IPS DF 19.7 (cell line): ENCODE data around the gene UFM1.
"Not testable (repeated sequence)": the region's sequence is repeated elsewhere in the genome, so short reads cannot be mapped to it uniquely, and the experiment has no call there.

Experiments
- DNase-seq: peaks from one replicate; pipeline ENCODE4 v3.0.0-alpha.2; 2013; ENCODE audit warnings: low read depth, low spot score

UFM1 gene

GRCh38 chr13:38365661-38366060 is 16.0 kb downstream of the UFM1 start:
- no peak for DNase-seq

- DNase-seq = no peak
These were observed 17.4 kb downstream of the UFM1 start for GRCh38 chr13:38366954-38367645.

GRCh38 chr13:38369058-38369457 is 19.4 kb downstream of the UFM1 start:
- no peak for DNase-seq

- not testable (repeated sequence) for DNase-seq
These were observed 20.4 kb downstream of the UFM1 start for GRCh38 chr13:38370096-38370495.

GRCh38 chr13:38372820-38373383 is 23.3 kb downstream of the UFM1 start:
- DNase-seq = no peak

- no peak for DNase-seq
These were observed 26.9 kb downstream of the UFM1 start for GRCh38 chr13:38376546-38376945.

GRCh38 chr13:38381890-38382289 is 32.2 kb downstream of the UFM1 start:
- DNase-seq = no peak

GRCh38 chr13:38382946-38383345 is 33.3 kb downstream of the UFM1 start:
- DNase-seq = no peak

GRCh38 chr13:38384171-38384570 is 34.5 kb downstream of the UFM1 start:
- no peak for DNase-seq

GRCh38 chr13:38385153-38385891 is 35.7 kb downstream of the UFM1 start:
- DNase-seq = no peak

- DNase-seq = no peak
These were observed 36.8 kb downstream of the UFM1 start for GRCh38 chr13:38386421-38386820.

- DNase-seq = no peak
These were observed 41.7 kb downstream of the UFM1 start for GRCh38 chr13:38391341-38391740.

GRCh38 chr13:38394777-38395496 is 45.3 kb downstream of the UFM1 start:
- no peak for DNase-seq

- DNase-seq = no peak
These were observed 45.8 kb downstream of the UFM1 start for GRCh38 chr13:38395497-38395788.

GRCh38 chr13:38398711-38399493 is 49.3 kb downstream of the UFM1 start:
- no peak for DNase-seq

- no peak for DNase-seq
These were observed 49.9 kb downstream of the UFM1 start for GRCh38 chr13:38399535-38399934.

- no peak for DNase-seq
These were observed 51.6 kb downstream of the UFM1 start for GRCh38 chr13:38401276-38401675.

GRCh38 chr13:38405216-38405615 is 55.6 kb downstream of the UFM1 start:
- no peak for DNase-seq

GRCh38 chr13:38409771-38410170 is 60.1 kb downstream of the UFM1 start:
- no peak for DNase-seq

GRCh38 chr13:38412266-38412665 is 62.6 kb downstream of the UFM1 start:
- DNase-seq = no peak
